A204.1 (cell line): ENCODE data around the gene CHMP1A.

Source experiments
- FAIRE-seq: peaks from 2 replicates; lab custom pipeline; 2012; peaks lifted over from hg19 to GRCh38; lab: Jason Lieb, UNC

CHMP1A gene

DNA sequence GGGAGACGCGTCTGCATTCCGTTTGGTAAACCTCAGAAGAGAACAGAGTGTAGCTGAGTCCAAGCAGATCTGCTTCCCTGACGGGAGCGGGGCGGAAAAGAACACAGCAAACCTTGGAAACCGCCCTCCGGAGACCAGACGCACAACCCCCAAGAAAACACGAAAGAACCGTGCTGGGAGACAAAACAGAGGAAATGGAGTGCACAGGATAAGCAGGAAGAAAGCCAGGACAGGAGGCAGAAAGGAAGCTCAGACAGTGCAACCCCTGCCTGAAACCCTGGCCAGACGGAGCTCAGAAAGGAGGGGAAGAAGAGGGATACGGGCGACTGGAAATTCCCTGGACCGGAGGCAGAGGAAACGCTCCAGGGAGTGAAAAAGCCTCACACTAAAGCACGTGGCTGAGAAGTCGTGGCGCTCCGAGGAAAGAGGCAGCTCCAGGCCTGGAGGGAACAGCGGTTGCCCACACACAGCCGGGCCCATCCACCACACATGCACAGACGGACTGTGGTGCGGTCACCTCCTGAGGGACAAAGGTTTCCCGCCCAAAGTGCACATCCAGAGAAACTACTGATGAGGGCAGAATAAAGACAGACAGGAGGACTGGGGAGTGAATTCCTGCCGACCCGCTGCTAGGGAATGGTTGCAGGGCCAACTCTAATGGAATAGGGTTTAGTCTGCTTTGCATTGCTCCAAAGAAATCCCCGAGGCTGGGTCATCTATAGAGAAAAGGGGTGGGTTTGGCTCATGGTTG is 33.8 kb downstream of the CHMP1A start:
- FAIRE-seq = no peak

DNA sequence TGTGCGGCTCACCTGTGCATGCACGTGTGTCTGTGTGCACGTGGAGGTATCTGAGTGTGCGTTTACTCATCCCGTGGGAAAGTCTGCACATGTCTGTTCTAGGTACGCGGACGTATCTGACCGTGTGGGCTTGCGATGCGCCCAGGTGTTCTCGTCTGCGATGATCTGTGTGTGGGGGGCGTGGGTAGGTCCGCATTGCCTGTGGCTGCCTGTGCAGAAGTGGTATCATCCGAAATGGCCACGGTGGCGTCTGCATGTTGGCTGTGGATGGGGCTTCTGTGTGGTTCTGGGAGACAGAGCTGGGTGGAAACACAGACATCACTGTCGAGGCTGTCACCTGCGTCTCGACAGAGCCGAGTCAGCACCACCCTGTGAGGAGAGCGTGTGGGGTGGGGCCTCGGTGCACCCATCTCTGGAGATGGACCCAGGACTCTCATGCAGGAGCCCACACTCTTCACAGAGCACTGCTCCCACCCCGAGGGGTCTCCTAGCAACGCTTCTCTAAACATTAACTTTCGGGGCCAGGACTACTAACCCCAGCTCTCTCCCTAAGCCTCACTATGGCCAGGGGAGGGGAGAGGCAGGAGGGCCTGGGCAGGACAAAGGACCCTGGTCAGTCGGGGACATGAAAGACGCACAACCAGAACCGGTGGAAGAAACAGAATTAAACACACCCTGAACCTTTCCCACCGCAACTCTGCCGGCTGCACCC is 35.7 kb downstream of the CHMP1A start:
- no peak for FAIRE-seq

DNA sequence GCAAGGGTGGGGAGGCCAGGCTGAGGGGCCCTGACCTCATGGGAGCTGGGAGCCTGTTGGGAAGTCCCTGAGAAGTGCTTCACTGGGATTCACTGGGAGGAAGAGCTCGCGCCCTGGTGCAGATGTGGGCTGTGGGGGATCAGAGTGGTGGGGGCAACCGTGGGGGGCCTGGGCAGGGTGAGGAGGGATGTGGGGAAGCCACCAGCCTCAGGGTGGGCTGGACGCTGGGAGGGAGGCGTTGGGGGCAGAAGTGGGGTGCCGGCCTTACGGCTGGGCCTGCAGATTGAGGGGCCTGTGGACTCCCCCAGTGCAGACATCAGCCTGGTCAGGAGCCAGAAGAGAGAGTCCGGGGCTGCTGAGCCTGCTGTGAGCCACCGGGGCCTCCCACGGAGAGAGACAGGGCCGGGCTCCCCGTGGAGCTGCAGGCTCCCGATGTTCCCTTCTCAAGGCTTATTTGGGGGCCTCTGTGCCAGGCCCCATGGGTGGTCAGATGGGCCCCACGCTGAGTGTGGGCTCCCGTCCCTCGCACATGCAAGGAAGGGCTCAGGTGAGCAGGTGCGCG is 36.3 kb downstream of the CHMP1A start:
- FAIRE-seq = no peak

DNA sequence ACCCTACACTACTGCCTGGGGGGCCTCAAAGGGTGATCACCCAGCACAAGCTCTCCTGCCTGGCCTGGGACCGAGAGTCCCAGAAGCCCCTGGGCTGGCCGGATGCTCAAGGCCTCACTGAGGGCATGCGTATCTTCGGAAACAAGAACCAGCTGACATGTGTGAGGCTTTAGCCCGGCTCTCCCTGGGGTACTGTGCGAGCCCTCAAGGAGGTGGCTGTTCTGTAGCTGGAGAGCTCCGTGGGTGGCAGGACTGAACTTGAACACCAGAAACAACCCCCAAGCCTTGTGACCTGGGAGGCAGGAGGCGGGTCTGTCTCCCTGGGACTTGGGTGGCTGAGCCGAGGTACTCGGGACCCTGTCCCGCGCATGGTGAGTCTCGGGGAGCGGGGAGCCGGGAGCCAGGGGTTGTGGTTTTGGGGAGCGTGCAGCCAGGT is 37.1 kb downstream of the CHMP1A start:
- no peak for FAIRE-seq

DNA sequence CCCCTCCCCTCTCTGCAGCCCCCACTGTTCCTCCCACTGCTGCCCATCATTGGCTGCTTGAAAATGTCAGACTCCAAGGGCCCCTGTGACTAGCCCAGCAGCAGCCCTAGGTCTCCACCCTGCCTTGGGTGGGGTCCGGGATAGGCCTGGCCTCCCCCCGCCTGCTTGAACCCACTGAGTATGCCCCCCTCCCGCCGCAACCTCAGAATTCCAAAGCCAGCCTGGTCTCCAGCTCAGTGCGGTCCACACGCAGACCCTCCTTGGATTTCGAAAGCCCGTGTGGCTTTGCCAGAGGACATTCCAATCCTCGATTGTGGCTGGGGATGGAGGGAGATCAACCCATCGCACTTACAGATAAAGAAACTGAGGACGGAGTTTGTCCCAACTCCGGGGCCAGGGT is 37.7 kb downstream of the CHMP1A start:
- FAIRE-seq = no peak

DNA sequence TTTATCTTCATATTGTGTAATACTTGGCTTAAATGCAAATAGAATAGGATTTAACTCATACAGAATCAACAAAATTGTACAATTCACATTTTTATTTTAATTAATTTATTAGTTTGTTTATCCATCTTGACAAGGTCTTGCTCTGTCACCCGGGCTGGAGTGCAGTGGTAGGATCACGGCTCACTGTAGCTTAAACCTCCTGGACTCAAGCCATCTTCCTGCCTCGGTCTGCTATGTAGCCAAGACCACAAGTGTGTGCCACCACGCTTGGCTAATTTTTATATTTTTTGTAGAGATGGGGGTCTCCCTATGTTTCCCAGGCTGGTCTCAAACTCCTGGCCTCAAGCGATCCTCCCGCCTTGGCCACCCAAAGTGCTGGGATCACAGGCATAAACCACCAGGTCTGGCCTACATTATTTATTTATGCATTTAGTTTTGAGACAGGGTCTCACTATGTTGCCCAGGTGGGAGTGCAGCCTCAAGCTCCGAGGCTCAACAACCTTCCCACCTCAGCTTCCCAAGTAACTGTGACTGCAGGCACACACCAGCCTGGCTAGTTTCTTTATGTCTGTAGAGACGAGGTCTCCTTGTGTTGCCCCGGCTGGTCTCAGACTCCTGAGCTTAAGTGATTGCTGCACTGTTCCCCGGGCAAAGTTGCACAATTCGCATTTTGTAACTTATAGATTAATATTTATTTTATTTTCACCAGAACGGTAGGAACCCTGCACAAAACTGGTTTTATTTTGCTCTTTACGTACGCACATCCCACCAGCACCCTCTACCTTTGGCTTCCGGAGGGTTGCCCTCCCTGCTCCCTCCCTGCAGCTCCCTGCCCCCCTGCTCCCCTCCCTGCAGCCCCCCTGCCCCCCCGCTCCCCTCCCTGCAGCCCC is 39.2 kb downstream of the CHMP1A start:
- FAIRE-seq = no peak

DNA sequence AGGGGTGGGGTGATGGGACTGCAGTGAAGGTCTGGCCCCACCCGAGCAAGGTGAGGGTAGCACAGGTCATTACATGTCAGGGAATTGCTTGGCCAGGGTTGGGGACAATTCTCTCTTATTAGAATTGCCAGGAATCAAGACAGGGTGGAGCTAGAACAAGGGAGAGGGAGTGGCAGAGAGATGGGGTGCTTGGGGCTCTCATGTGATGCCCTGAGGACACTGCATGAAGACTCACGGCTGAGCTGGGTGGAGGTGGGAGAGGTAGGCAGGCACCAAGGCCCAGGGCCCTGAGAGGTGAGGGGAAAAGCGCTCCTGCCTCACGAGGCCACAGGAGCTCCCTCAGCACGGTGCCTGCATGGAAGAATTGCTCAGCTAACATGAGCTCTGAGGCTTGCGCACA is 40.5 kb downstream of the CHMP1A start:
- no peak for FAIRE-seq

DNA sequence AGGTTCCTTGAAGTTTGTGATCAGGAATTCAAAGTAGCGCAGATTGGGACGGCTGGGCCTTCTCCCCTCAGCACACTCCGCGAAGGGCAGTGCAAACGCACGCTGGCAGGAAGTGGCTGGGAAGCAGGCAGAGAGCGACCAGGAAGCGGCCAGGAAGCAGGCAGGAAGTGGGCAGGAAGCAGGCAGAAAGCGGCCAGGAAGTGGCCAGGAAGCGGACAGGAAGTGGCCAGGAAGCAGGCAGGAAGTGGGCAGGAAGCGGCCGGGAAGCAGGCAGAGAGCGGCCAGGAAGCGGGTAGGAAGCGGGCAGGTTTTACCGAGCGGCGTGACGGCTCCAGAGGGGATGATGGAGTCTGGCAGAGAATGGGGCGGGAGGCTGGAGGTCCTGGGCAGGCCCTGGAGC is 40.9 kb downstream of the CHMP1A start:
- no peak for FAIRE-seq

DNA sequence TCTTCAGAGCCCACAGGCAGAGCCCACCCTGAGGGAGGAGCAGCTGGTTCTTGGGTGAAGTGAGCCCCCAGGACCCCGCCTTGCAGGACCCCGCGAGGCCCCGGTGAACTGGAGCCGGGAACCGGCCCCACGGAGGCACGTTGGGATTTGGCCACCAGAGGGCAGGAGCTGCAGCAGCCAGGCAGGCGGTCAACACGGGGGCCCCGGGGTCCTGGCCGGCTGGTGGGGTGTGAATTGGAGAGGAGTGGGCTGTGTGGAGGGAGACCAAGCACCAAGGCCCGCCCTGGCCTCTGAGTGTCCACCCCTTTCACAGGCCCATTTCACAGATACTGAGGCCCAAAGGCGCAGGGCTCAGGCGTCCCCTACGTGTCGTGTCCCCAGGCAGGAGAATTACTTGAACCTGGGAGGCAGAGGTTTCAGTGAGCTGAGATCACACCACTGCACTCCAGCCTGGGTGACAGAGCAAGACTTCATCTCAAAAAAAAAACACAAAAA is 41.9 kb downstream of the CHMP1A start:
- no peak for FAIRE-seq

DNA sequence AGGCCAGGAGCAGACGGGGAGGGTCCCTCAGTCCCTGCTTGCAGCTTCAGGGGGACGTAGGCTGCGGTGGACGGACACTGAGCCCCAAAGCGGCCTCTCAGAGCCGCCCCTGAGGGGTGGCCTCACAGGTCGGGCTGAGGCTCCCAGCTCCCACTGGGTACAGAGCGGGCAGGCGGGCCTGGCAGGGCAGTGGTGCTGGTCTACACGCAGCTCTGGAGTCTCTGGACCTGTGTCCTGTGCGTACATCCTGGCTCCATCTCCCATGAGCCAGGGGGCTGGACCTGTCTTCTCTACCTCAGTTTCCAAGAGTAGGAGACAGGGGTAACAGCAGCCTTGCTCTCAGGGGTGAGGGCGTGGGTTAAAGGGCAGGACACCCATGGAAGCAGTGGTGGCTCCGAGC is 42.3 kb downstream of the CHMP1A start:
- no peak for FAIRE-seq

DNA sequence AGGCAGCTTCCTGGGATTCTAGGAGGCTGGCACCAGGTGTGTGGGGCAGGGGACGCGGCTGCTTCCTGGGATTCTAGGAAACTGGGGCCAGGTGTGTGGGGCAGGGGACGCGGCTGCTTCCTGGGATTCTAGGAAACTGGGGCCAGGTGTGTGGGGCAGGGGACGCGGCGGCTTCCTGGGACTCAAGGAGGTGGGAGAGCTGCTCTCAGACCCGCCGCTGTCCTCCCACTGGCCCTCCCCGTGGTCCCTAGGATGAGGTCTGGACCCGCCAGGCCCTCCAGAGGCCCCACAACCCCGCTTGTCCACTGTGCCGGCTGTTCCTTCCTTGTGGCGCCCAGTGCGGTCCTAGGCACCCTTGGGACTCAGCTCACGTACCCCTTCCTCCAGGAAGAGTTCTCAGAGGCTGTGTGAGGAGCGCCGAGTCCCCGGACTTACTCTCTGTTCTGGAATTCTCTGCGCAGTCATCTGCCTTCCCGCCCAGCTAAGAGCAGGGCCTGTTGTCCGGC is 43.5 kb downstream of the CHMP1A start:
- FAIRE-seq = no peak

DNA sequence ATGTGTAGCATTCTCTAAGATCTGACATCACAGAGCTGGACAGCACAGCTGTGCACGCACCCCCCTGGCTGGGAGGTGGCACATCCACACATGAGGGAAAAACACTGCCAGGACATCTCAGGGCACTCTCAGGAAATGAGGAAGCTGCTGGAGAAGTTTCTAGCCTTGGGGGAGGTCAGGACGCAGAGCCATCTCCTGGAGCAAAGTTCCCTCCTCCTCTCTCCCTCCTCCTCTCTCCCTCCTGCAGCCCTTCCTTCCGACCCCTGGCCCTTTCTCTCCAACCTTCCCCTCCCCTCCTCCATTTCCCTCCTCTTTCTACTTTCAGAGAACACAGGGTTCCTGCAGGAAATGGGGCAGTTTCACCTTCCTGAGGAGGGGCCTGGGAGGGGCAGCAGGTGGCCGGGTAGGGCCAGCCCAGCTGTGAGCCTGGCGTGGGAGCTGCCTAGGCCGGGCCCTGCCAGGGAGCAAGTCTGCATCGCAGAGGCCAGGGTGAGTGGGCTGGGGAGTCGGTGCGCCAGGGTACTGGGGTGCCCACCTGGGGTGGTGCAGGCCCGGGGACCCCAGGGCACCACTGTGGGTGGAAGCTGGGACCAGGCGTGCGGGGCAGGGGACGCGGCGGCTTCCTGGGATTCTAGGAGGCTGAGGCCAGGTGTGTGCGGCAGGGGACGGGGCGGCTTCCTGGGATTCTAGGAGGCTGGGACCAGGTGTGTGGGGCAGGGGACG is 44.1 kb downstream of the CHMP1A start, which contains the start of gene DPEP1:
Gene DPEP1 (plus strand): TSS at position 412 of the 723 bp plus-strand sequence. CDS start 16,769 bp downstream, outside the sequence.
- FAIRE-seq = no peak

DNA sequence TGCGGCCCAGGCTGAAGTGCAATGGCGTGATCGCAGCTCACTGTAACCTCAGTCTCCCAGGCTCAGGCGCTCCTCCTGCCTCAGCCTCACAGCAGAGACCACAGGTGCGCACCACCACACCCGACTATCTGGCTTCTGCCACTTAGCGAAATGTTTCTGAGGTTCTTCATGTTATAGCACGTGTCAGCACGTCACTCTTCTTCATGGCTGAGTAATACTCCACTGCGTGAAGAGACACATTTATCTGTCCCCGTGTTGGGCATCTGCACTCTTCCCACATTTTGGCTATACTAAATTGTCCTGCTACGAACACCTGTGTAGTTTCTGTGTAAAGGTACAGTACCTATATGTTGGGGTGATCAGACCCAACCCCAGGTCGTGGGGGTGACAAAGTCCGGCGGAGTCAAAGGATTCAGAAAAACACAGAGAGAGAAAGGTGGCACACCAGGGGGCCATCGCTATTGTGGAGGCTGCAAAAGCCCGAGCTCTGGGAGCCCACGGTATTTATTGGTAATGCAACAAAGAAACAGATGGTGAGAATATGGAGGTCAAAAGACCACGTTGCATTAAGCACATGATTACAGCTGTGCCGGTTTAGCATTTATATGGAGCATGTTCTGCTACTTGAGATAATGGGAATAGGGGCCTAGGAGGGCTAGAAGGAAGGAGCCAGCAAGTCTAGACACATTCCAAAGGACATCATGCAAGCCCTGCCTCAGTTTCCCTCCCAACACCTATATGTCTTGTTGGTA is 44.9 kb downstream of the CHMP1A start:
- FAIRE-seq = no peak

DNA sequence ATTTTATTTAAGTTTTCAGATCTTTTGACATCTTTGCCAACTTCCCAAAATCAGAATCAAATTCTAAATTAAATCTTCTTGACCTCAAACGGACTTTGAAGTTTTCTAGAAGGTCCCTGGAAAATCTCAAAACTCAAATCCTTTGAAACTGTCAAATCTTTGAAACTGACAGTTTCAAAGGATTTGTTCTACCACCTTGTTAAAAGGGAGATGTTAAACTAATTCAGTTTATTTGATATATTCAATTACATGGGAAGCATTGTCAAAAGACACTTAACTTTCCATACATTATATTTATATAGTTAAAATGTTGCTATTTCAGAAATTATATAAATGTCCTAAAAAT is 47.4 kb downstream of the CHMP1A start:
- FAIRE-seq = no peak

DNA sequence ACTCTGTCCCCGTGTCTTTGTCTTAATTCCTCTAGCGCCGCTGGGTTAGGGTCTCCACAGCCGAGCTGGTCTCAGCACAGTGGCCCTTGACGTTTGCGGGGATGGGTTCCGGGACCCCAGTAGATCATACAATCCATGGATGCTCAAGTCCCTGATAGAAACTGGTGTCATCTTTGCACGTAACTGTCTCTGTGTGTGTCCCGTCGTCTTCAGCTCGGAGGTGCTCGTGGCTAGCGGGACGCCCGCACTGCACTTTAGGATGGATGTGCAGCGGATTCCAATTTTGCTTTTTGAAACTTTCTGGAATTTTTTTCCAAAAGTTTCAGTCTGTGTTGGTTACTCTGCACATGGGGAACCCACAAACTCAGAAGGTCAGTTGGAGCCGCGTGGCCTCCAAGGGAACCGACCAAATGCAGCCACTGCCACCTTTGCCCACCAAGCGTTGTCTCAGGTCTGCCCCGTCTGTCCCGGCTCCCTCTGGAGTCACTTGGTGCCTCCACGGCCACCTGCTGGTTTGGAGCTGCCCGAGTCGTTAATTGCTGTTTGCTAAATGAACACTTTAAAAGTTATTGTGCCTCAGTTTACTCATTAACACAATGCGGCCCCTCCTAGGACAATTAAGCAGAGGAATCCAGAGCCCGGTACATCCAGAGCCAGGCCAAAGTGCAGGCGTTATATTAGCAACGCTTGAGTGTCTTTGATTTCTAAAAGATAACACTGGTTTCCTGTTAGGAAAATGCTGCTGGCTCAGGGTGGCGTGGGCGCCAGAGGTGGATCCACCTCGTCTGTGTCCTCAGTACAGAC is 49.4 kb downstream of the CHMP1A start:
- FAIRE-seq = no peak

DNA sequence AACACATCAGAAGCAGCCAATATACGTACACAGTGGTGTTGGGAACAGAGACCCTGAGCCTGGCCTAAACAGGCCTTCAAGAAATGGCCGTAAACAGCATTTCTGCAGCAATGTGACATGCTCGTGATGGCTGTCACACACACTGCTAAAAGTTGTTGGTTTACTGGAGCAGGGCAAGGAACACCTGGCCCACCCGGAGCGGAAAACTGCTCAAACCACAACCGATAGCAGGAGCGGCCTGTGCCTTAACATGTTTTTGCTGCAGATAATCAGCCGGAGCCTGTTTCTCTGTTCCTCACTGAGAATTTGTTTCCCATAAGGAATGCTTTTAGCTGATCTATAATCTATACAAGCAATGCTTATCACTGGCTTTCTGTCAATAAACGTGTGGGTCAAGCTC is 50.1 kb downstream of the CHMP1A start:
- FAIRE-seq = no peak

DNA sequence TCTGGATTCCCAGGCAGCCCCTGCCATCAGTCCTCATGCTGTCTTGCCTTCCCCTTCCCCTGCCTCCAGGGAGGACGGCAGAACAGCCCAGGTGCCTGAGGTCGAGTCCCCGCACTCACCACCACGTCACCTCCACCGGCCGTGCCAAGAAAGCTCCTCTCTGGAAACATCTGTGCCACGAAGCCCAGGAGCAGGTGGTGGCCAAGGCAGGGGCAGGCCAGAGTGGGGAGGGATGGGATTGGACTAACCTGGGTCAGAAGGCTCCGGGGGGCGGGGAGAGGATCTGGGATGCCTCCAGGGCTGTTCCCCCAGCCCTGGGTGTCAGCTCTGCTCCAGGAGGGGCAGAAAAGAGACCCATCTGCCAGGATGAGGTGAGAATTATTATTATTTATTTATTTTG is 51.5 kb downstream of the CHMP1A start:
- no peak for FAIRE-seq

DNA sequence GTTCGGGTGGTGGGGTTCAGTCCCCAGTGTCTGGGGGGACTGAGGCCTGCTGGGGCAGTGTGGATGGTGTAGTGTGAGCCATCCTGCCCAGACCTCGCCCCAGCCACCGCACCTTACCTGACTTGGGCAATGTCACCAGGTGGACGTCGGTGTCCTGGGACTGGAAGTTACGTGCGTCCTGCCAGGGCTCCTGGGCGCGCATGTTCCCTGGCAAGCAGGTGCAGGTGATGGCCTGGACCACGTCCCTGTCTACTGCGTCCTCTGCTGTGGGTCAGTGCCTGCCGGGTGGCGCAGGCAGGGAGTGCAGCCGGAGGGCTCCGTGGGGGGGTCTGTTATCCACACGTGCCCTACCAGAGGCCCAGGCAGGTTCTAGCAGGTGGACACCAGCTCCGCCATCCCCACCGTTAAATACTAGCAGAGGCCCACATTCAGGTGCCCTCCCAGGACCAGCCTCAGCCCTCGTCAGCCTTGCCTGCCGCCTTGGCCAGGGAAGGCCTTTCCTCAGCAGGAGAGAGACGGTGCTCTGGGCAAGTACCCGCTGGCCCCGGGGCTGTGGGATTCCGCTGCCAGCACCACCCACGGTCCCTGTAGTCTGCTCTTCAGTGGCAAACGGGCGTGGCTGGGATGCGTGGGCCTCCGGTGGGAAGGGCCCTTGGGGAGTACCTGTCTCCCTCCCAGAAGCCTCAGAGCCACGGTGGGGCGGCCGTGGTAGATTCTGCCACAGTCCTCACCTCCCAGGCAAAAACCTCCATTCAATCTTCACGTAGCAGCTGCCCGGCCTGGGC is 52.1 kb downstream of the CHMP1A start:
- no peak for FAIRE-seq

DNA sequence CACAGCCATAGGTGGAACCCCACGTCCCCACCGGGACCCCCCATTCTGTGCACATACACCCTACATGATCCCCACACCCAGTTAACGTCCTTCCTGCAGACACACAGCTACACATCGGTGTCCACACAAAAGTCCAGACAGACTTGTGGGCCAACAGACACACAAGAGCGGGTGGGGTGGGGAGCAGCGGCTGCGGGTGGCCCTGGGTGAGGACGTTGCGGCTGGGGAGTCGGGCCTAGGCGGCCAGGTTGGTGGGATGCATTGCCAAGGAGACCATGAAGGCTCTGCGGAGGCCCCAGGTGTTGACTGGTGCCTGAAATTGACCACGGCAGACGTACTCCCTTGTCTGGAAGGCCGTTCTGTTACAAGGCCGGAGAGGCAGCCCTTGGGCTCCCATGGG is 52.7 kb downstream of the CHMP1A start:
- no peak for FAIRE-seq
